WTC11 (cell line): ENCODE data around the gene CELF4. TPM values are rescaled to one million over a fixed set of nuclear protein-coding genes. Genes with fewer than 3 reads are reported as not detected.

Experiments
- ATAC-seq: fragments of 200-7000 bp; cut with Tn5 transposase; 2 replicates; pipeline ENCODE4 v1.10.0; 2021; ENCODE audit warnings: mild to moderate bottlenecking, moderate library complexity
- CTCF ChIA-PET: fragments of 300-600 bp; sonication (Branson Sonifier 250); formaldehyde crosslinking; loops from one replicate; lab custom pipeline; 2021; ENCODE audit warnings: antibody characterized with exemption; lab: Charles Lee
- POLR2A ChIA-PET: fragments of 350-600 bp; sonication (Branson Sonifier 250); formaldehyde crosslinking; loops from one replicate; lab custom pipeline; 2021; ENCODE audit warnings: antibody characterized with exemption; lab: Charles Lee
- DNase-seq: peaks from one replicate; pipeline ENCODE4 v3.0.0; 2021; ENCODE audit warnings: low spot score
- H3K27ac Mint-ChIP-seq: 2 replicates; pipeline ENCODE4 v1.8.0; 2021; ENCODE audit warnings: mixed read lengths
- H3K27me3 Mint-ChIP-seq: 2 replicates; pipeline ENCODE4 v1.8.0; 2021; ENCODE audit warnings: low read depth, mild to moderate bottlenecking, moderate library complexity, mixed read lengths
- H3K36me3 Mint-ChIP-seq: 2 replicates; pipeline ENCODE4 v1.8.0; 2021; ENCODE audit warnings: mixed read lengths
- H3K4me1 Mint-ChIP-seq: 2 replicates; pipeline ENCODE4 v1.8.0; 2022; ENCODE audit warnings: mixed read lengths
- H3K4me3 Mint-ChIP-seq: 2 replicates; pipeline ENCODE4 v1.8.0; 2021; ENCODE audit warnings: mild to moderate bottlenecking, moderate library complexity, mixed read lengths
- H3K9me3 Mint-ChIP-seq: 2 replicates; pipeline ENCODE4 v1.8.0; 2021; ENCODE audit warnings: mixed read lengths
- ATF1 ChIP-seq: sonication (generic); formaldehyde crosslinking; IDR thresholded peaks from 2 replicates; pipeline ENCODE4 v1.8.1; 2023; ENCODE audit warnings: mild to moderate bottlenecking, moderate library complexity, missing genetic modification reagents
- CREB1 ChIP-seq: sonication (generic); formaldehyde crosslinking; IDR thresholded peaks from 2 replicates; pipeline ENCODE4 v1.8.0; 2023; ENCODE audit warnings: mild to moderate bottlenecking, missing genetic modification reagents
- FOXK1 ChIP-seq: sonication (generic); formaldehyde crosslinking; IDR thresholded peaks from 2 replicates; pipeline ENCODE4 v1.8.0; 2022; ENCODE audit warnings: mild to moderate bottlenecking, moderate library complexity, missing genetic modification reagents
- FOXP1 ChIP-seq: sonication (generic); formaldehyde crosslinking; IDR thresholded peaks from 2 replicates; pipeline ENCODE4 v1.8.0; 2022; ENCODE audit warnings: missing genetic modification reagents, mild to moderate bottlenecking, moderate library complexity, borderline replicate concordance
- IRF2 ChIP-seq: sonication (generic); formaldehyde crosslinking; IDR thresholded peaks from 2 replicates; pipeline ENCODE4 v1.8.0; 2022; ENCODE audit warnings: low read depth, missing genetic modification reagents, borderline replicate concordance
- JUN ChIP-seq: sonication (generic); formaldehyde crosslinking; IDR thresholded peaks from 2 replicates; pipeline ENCODE4 v1.8.0; 2023; ENCODE audit warnings: mild to moderate bottlenecking, missing genetic modification reagents
- MAX ChIP-seq: sonication (generic); formaldehyde crosslinking; IDR thresholded peaks from 2 replicates; pipeline ENCODE4 v1.8.0; 2022; ENCODE audit warnings: mild to moderate bottlenecking, missing genetic modification reagents
- MXD4 ChIP-seq: fragments of 250-450 bp; sonication (Bioruptor Pico); IDR thresholded peaks from 2 replicates; pipeline ENCODE4 v1.8.0; 2021; ENCODE audit warnings: mild to moderate bottlenecking, moderate library complexity, borderline replicate concordance
- MYBL2 ChIP-seq: sonication (generic); formaldehyde crosslinking; IDR thresholded peaks from 2 replicates; pipeline ENCODE4 v1.8.1; 2023; ENCODE audit warnings: mild to moderate bottlenecking, moderate library complexity, missing genetic modification reagents
- NFYB ChIP-seq: sonication (generic); formaldehyde crosslinking; conservative IDR thresholded peaks from 2 replicates; pipeline ENCODE4 v1.8.0; 2022; ENCODE audit warnings: low read depth, missing genetic modification reagents
- NR1H2 ChIP-seq: sonication (generic); formaldehyde crosslinking; IDR thresholded peaks from 2 replicates; pipeline ENCODE4 v1.9.0; 2021; ENCODE audit warnings: mild to moderate bottlenecking, moderate library complexity, missing genetic modification reagents
- NR2C2 ChIP-seq: sonication (generic); formaldehyde crosslinking; IDR thresholded peaks from 2 replicates; pipeline ENCODE4 v1.8.0; 2022; ENCODE audit warnings: mild to moderate bottlenecking, missing genetic modification reagents
- STAT6 ChIP-seq: sonication (generic); formaldehyde crosslinking; conservative IDR thresholded peaks from 2 replicates; pipeline ENCODE4 v1.8.1; 2023; ENCODE audit warnings: mild to moderate bottlenecking, low read depth, missing genetic modification reagents, moderate library complexity
- ZNF232 ChIP-seq: sonication (generic); formaldehyde crosslinking; IDR thresholded peaks from 2 replicates; pipeline ENCODE4 v1.8.0; 2022; ENCODE audit warnings: mild to moderate bottlenecking, missing genetic modification reagents
- ZNF281 ChIP-seq: sonication (generic); formaldehyde crosslinking; IDR thresholded peaks from 2 replicates; pipeline ENCODE4 v1.8.0; 2023; ENCODE audit warnings: mild to moderate bottlenecking, missing genetic modification reagents
- total RNA-seq: library from RNA; stranded (reverse); gene quantifications from 3 replicates; pipeline ENCODE4 v1.2.3, GENCODE V29; 2021

The CELF4 gene
- total RNA-seq, 1 experiment from 2014 or later: 2.9 TPM

GRCh38 chr18:37280701-37281393 lies 284.8 kb downstream of the CELF4 start:
- Mint-ChIP-seq H3K4me1 (peaks cover 9% of the 10 kb centered on the region; the same call in 1 of the 2 replicates), H3K4me3 (no peak overlapping the region), H3K9me3 (peaks cover 3% of the 10 kb centered on the region; the same call in 1 of the 2 replicates), H3K36me3 (no peaks in the 10 kb centered on the region), H3K27ac (no peak overlapping the region), H3K27me3 (peaks cover 5% of the 10 kb centered on the region; the same call in 1 of the 2 replicates)
- TF ChIP-seq CREB1 (CRISPR knock-in tag): no peak
- TF ChIP-seq NR2C2 (CRISPR knock-in tag): no peak
- no peak for TF ChIP-seq MAX (CRISPR knock-in tag)
- no peak for TF ChIP-seq JUN (CRISPR knock-in tag)
- no peak for TF ChIP-seq MYBL2 (CRISPR knock-in tag)
- no peak for TF ChIP-seq FOXP1 (CRISPR knock-in tag)
- TF ChIP-seq FOXK1 (CRISPR knock-in tag): no peak
- TF ChIP-seq STAT6 (CRISPR knock-in tag): no peak
- no peak for TF ChIP-seq IRF2 (CRISPR knock-in tag)
- TF ChIP-seq ATF1 (CRISPR knock-in tag): no peak
- TF ChIP-seq ZNF232 (CRISPR knock-in tag): no peak
- POLR2A ChIA-PET: no interaction called here
- CTCF ChIA-PET: interaction anchor here (0.6 to 2.7 kb wide), 2 partner anchors 14 to 381 kb away, joined by 3 to 6 read pairs; no protein-coding TSS in a partner anchor
- no peak for ATAC-seq
- DNase-seq: no peak

GRCh38 chr18:37277804-37278203 lies 287.8 kb downstream of the CELF4 start:
- ChIA-PET POLR2A (interaction anchor here (0.7 kb wide), 1 partner anchor 23 kb away, joined by 3 read pairs; no protein-coding TSS in a partner anchor), CTCF (interaction anchor here (0.7 to 1.8 kb wide), 5 partner anchors 12 to 258 kb away, joined by 3 to 6 read pairs (median 3); no protein-coding TSS in a partner anchor)
- Mint-ChIP-seq H3K27me3 (peaks cover 5% of the 10 kb centered on the region; the same call in 1 of the 2 replicates), H3K36me3 (no peaks in the 10 kb centered on the region), H3K9me3 (no peaks in the 10 kb centered on the region), H3K27ac (no peak overlapping the region), H3K4me3 (no peak overlapping the region), H3K4me1 (peaks cover 13% of the 10 kb centered on the region)
- DNase-seq: no peak
- TF ChIP-seq MXD4 (CRISPR knock-in tag): no peak
- TF ChIP-seq ZNF281 (CRISPR knock-in tag): no peak
- ATAC-seq: no peak

- Mint-ChIP-seq H3K9me3 (no peaks in the 10 kb centered on the region), H3K4me1 (peaks cover 13% of the 10 kb centered on the region), H3K27me3 (peaks cover 5% of the 10 kb centered on the region), H3K4me3 (no peak overlapping the region), H3K27ac (no peak overlapping the region; the same call in 1 of the 2 replicates), H3K36me3 (no peaks in the 10 kb centered on the region)
- CTCF ChIA-PET: interaction anchor here (0.9 to 1.8 kb wide), 4 partner anchors 10 to 257 kb away, joined by 3 to 6 read pairs (median 3); no protein-coding TSS in a partner anchor
- DNase-seq (no peak), ATAC-seq (no peak)
- TF ChIP-seq NR2C2 (CRISPR knock-in tag) (no peak), NFYB (CRISPR knock-in tag) (no peak), NR1H2 (CRISPR knock-in tag) (no peak)
- POLR2A ChIA-PET: no interaction called here
Observed at GRCh38 chr18:37276111-37276890, 289.3 kb downstream of the CELF4 start.
